ENCODE measurements around the gene CNBP.
"Not testable (repeated sequence)": the region's sequence is repeated elsewhere in the genome, so short reads cannot be mapped to it uniquely, and the experiment has no call there.

Gene CNBP

DNA sequence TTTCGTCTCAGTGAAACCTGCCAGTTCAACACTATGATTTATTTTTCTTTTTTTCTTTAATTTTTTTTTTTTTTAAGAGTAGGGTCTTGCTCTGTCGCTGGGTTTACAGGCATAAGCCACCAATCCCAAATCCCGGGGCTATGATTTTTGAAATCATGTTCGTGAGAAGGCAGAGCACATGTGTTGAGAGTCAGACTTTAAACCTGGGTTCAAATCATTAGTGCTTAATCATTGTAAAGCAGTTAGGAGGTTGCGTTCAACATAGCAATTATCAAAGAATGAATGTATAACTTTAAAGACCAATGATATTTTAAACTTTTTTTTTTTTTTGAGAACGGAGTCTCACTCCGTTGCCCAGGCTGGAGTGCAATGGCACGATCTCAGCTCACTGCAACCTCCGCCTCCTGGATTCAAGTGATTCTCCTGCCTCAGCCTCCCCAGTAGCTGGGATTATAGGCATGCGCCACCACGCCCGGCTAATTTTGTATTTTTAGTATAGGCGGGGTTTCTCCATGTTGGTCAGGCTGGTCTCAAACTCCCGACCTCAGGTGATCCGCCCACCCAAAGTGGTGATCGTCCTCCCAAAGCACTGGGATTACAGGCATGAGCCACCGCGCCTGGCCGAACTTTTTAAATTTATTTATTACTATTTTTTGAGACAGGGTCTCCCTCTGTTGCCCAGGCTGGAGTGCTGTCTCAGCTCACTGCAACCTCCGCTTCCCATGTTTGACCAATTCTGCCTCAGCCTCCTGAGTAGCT, 1.3 kb upstream of the CNBP start:
- not testable (repeated sequence) for DNase-seq (ENCODE audit: low spot score)

DNA sequence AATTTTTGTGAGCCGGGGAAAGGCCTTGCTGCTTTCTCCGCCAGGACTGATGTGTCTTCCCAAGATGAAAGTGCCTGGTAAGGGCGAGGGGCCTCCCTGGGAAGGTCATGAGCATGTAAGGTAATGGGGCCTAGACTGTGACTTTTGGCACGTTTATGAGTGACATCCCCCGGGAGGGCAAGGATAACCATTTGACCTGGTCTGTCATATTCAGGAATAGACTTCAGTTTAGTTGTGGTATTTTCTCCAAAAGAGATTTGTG, 631 bp upstream of the CNBP start:
- no peak for DNase-seq (ENCODE audit: low spot score)

DNA sequence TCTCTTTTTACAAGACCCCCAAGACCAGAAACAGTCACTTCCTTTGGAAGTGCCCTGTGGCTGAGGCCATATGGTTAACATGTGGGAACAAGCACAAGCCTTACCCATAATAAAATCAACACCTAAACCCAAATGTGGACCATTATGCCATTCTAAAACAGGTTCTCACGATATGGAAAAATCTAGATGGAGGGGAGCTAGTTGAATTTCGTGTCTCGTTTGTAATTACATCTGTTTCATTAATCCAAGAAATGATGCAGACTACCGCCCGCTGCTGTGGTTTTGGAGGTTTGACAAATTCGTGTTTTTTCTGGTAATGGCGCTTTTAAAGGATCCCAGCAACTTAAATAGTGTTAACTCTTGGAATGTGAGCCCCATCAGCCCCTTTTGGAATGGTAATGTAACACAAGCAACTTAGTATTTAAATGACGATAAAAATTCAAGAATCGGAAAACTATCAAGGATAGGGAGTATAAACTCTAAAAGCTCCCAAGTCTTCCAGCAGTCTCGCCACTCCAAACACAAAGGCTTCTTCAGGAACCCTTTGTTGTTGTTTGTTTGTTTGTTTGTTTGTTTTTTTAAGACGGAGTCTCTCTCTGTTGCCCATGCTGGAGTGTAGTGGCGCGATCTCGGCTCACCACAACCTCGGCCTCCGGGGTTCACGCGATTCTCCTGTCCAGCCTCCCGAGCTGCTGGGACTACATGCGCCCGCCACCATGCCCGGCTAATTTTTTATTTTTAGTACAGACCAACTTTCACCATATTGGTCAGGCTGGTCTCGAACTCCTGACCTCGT, 1.1 kb downstream of the CNBP start:
- peak; percentile 55 for DNase-seq (ENCODE audit: low spot score)

DNA sequence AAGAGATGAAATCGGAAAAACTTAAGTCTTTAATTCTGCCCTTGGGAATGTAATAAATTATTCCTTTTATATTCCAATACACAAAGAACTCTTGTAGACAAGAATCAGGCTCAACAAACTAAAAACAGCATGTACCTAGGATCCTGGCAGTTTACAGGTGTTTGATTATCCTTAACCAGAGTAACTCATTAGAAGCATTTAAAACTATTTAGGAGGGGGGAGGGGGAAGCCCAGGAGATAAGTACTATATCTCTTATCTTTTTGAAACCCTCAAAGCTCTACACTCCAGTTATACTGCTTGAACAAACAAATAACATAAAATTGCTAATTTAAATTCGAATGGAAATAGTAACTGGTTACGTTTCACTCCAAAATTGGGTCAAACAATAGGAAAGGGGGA, 1.9 kb downstream of the CNBP start:
- DNase-seq (ENCODE audit: low spot score), result peak; percentile 32

DNA sequence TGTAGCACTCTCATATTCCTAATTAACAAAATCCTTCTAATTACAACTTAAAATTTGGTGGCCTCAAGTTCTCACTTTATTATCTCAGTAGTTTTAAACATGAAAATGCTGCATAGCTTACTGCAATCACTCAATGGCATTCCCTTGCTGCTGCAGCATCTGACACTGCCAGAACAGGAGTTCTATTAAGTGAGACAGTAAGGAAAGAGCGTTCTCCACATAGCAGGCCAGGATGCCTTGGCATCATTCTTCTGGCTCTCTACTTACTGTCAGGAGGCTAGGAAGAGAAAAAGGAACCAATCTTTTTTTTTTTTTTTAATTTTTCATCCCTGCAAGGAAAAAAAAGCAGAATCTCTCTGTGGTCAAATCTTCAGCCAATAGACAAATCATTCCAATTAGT, 3.2 kb downstream of the CNBP start:
- DNase-seq (ENCODE audit: low spot score), result no peak

DNA sequence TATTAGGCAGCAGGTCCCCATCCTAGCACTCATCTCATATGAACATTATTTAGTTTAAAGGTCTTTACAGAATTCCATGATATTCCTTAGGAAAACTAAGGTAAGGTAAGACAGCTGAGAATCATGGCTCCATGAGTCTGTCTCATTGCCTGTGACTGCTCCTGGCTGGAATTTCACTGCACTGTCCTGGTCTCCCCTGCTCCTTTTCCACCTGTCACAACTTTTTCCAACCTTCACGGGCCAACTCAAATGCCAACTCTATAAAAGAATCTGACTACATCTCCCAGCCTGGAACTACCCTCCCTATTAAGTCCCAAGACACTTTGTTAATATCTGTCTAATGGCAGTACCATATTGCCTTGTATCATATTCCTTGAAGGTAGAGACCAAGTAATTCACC, 7.6 kb downstream of the CNBP start:
- no peak for DNase-seq (ENCODE audit: low spot score)

DNA sequence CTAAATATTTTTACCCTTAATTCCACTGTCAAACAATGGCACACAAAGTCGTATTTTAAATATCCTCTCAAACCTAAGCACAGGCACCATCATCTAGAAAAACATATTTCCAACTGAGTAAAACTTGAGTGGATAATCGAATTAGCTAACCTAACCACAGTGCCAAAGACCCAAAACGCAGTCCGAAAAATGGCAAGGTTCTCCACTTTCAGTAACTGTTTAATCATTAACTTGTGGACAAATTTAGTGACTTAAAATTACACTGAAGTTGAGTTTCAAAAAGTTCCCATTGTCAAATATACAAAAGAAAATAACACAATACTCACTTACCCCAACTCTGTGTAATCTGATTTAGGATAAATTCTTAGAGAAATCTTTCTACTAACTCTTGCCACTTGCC, 10.0 kb downstream of the CNBP start:
- no peak for DNase-seq (ENCODE audit: low spot score)

DNA sequence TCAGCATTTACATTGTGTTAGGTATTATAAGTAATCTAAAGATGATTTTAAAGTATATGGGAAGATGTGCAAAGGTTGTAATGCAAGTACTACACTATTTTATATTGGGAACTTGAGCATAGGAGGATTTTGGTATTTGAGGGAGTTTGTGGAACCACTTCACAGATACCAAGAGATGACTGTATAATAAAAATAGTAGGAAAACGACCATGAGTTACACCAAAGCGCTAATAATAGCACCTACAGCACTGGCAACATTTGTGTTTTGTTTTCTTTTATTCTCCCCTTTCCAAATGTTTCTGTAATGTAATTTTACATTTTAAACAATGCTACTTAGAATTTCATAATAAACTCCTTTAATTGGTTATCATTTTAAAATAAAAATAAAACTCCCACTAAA, 10.5 kb downstream of the CNBP start:
- DNase-seq (ENCODE audit: low spot score), result no peak

DNA sequence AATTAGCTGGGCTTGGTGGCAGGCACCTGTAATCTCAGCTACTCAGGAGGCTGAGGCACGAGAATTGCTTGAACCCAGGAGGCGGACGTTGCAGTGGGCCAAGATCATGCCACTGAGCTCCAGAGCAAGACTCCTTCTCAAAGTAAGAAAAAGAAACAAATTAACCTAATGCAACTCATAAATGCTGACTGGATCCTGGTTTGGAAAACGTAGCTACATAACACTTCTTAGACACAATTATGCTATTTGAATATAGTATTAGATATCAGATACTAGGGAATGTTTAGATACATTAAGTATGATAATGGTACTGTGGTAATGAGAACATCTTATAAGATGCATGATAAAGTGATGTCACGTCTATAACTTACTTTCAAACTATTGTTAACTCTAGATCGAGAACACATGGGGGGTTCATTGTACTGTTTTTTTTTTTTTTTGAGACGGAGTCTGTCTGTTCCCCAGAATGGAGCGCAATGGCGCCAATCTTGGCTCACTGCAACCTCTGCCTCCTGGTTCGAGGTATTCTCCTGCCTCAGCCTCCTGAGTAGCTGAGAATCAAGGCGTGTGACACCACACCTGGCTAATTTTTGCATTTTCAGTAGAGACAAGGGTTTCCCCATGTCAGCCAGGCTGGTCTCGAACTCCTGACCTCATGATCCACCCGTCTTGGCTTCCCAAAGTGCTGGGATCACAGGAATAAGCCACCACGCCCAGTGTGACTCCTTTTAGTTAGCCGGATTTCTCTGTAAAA, 16.9 kb downstream of the CNBP start:
- DNase-seq (ENCODE audit: low spot score), result no peak

DNA sequence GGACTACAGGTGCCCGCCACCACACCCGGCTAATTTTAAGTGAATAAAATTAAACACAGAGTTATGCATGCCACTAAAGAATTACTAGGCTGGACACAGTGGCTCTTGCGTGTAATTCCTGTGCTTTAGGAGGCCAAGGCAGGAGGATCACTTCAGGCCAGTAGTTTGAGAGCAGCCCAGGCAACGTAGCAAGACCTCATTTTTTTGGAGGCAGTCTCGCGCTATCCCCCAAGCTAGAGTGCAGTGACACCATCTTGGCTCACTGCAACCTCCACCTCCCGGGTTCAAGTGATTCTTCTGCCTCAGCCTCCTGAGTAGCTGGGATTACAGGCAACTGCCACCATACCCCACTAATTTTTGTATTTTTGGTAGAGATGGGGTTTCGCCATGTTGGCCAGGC, 18.1 kb downstream of the CNBP start:
- not testable (repeated sequence) for DNase-seq (ENCODE audit: low spot score)

DNA sequence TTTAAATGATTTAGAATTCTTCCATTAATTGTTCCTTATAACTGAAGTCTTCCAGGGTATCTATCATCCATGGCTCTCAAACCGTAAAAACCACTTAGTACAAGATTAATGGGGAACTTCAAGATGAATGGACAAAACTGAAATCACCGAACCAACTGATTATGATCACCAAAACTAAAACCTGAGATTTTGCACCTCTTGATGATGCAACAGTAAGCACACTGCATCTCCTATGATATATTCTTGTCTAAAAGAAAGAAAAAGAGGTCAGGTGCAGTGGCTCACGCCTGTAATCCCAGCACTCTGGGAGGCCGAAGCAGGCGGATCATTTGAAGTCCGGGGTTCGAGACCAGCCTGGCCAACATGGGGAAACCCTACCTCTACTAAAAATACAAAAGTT, 19.2 kb downstream of the CNBP start:
- no peak for DNase-seq (ENCODE audit: low spot score)

DNA sequence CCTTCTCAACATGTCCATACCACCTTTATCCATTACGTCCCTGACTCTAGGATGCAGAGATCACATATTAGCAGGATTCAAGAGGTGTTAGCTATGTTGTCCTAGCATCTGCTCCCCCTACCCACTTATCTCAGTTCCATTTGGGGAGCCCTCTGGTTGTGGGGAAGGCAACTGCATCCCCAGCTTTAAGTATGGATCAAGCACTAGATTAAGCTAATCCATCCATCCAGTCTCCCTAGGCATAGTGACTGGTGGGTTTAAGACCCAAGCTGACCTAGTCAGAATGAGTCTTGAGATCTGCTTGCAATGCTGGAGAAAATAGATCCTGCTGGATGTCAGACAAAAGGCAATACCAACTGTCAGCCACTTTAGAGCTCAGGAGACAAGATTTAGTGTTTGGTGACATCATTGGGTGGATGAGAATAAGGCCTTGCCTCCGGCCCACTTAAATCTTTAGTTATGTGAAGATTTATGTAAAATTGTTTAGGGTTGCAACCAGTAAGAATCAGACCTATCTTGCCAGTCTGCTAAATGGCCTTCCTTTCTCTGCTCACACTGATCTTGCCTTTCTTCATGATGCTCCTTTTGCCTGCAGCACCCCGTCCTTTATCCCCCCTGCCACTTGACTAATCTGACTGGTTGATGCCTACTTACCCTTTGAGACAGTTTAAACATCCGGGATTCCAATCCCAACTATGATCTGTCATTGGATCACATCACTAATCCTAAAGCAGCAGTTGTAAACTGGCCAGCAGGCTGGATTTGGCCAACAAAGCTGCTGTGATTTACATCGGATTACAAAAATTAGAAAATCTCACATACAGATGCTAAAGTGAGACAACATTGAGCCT, 20.7 kb downstream of the CNBP start:
- peak; percentile 68 for DNase-seq (ENCODE audit: low spot score)

DNA sequence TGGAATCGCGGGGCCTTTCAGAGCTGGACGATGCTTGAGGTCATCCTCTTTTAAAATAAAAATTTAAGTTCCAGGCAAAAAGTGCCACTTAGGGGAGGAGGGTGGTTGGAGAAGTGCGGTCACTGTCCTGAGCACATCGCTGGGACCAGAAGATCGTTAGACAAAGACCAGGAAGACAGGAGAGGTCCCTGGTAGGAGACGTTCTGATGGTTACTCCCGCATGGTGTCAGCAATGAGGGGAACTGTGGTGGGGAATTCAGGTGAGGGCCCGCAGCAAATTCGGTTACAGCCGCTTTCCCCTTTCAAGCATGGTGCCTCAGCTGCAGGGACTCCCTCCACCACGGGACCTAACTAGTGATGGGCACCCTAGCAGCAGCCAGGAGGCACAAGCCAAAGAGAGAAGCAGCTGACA, 21.8 kb downstream of the CNBP start:
- DNase-seq (ENCODE audit: low spot score), result peak; percentile 76

DNA sequence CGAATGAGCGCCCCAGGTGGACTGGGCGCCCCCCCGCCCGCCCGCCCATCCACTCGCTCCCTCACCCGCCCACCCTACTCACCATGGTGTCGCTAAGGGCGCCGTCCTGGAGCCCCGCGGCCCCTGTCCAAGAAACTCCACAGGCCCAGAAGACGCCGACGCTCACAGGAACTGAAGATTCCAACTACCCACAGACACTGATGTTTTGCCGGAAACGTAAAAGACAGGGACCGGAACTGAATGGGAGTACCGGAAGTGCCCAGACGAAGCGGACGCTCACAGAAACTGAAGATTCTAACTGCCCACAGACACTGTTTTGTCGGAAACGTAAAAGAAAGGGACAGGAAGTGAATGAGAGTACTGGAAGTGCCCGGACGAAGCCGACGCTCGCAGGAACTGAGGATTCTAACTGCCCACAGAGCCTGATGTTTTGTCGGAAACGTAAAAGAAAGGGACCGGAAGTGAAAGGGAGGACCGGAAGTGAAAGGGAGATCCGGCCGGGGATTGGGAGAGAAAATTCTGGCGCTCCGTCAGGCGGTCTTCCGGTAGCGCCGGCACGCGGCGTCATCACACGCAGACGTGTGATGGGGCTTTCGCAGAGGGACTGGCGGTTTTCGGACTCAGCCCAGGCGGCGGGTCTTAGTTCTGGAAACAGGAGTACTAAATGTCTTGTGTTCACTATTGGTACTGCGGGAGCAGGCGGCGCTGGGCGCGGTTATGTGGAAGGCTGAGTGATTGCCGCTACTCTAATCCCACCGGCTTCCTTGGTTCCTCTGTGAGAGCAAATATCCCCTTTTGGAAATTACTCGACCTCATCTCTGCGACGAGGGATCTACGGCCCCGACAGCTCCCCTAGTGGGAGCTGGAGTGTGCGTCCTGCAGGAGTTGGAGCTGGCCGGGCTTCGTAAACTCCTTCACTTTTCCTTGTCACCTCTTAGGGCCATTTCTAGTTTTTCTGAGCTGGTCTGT, 22.5 kb downstream of the CNBP start, which contains the start of gene ISY1:
TSS of gene ISY1 (minus strand) at position 173 of the 969 bp plus-strand sequence. CDS start at position 85, 88 bp downstream.
- DNase-seq (ENCODE audit: low spot score), result peak; percentile 97

DNA sequence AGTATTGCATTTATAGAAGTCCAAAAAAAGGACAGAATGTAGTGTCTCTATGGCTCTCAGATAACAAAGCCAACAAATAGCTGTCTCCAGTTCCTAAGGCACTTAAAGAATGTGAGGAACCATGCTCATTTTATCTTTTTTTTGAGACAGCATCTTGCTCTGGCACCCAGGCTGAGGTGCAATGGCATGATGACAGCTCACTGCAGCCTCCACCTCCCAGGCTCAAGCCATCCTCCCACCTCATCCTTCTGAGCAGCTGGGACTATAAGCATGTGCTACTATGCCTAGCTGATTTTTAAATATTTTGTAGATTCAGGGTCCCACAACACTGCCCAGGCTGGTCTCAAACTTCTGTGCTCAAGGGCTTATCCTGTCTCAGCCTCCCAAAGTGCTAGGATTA, 38.9 kb downstream of the CNBP start:
- DNase-seq (ENCODE audit: low spot score), result no peak

DNA sequence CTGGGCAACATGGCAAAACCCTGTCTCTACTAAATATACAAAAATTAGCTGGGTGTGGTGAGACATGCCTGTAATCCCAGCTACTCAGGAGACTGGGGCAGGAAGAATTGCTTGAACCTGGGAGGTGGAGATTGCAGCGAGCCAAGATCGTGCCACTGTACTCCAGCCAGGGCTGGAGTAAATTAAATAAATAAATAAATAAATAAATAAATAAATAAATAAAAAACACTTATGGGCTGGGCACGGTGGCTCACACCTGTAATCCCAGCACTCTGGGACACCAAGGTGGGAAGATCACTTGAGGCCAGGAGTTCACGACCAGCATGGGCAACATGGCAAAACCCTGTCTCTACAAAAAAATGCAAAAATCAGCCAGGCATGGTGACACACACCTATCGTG, 42.7 kb downstream of the CNBP start:
- DNase-seq (ENCODE audit: low spot score), result not testable (repeated sequence)

DNA sequence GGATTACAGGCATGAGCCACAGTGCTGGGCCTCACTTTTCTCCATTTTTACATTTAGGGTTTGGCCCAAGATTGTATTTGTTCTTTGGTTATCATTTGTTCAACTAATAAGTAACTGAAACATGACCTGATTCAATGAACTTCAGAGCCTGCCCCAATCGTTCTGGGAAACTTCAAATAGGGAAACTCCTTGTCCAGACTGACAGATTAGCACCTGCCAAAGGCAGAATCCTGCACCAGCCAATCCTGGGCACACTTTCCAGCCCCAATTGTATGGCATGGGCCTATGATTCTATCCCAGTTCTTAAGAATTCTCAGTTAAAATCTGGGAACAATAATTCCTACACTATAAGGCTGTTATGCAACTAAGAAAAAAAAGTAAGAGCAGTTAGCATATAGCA, 43.8 kb downstream of the CNBP start:
- DNase-seq (ENCODE audit: low spot score), result no peak

DNA sequence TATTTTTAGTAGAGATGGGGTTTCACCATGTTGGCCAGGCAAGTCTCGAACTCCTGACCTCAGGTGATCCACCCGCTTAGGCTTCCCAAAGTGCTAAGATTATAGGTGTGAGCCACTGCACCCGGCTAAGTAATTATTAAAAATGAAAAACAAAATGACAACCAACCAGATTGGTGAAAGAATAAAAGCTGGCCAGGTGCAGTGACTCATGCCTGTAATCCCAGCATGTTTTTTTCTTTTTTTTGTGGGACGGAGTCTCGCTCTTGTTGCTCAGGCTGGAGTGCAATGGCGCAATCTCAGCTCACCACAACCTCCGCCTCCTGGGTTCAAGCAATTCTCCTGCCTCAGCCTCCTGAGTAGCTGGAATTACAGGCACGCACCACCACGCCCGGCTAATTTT, 47.4 kb downstream of the CNBP start:
- not testable (repeated sequence) for DNase-seq (ENCODE audit: low spot score)

DNA sequence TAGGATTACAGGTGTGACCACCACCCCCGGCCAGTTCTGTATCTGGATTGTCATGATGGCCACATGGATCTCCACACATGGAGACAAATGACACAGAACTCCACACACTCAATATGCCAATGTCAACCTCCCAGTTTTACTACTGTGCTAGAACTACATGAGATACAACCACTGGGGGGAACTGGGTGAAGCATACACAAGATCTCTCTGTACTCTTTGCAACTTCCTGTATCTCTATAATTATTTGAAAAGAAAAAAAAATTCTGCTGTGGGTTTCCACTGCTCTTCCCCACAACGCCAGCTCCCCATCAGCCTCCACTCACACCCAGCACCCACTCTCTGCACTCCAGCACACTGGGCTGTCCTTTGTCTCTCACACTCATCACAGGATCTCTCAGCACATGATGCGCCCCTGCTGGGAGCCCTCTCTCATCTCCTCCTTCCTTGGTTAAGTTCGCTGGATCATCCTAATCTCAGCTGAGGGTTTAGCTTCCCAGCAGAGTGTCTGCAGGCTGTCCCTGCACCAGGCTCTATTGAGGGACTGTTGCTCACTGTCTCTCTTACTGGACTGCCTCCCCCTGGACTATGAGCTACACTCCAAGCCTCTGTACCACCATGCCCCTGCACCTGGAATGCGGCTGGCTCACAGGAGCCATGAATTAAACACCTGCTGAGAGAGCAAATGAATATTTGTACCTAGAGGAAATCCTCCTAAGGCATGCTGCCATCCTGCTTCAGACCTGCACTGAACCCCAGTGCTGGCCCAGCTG, 51.4 kb downstream of the CNBP start:
- DNase-seq (ENCODE audit: low spot score), result no peak

DNA sequence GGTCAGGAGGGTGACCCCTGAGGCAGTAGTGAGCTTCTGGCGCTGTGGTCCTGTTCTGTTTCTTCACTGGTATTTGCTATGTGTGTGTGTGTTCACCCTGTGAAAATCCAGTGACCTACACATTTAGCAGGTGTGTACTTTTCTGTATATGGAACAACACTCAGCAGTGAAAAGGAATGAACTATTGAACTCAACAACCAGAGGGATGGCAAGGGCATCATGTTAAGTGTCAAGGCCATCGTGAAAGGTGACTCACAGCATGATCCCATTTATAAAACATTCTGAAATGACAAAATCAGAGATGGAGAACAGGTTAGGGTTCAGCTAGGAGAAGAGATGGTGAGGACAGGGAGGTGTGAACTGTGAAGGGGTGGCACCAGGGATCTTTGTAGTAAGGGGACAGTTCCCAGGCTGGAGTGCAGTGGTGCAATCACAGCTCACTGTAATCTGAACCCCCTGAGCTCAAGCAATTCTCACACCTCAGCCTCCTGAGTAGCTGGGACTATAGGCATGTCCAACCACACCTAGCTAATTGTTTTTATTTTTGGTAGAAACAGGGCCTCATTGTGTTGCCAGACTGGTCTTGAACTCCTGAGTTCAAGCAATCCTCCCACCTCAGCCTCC, 52.1 kb downstream of the CNBP start:
- no peak for DNase-seq (ENCODE audit: low spot score)

All from NAMALWA (cell line).